Measurements from ENCODE around the gene NARS2.
A peak's percentile ranks its signal among the peaks of the same experiment; 100 is the strongest.

Gene NARS2

DNA sequence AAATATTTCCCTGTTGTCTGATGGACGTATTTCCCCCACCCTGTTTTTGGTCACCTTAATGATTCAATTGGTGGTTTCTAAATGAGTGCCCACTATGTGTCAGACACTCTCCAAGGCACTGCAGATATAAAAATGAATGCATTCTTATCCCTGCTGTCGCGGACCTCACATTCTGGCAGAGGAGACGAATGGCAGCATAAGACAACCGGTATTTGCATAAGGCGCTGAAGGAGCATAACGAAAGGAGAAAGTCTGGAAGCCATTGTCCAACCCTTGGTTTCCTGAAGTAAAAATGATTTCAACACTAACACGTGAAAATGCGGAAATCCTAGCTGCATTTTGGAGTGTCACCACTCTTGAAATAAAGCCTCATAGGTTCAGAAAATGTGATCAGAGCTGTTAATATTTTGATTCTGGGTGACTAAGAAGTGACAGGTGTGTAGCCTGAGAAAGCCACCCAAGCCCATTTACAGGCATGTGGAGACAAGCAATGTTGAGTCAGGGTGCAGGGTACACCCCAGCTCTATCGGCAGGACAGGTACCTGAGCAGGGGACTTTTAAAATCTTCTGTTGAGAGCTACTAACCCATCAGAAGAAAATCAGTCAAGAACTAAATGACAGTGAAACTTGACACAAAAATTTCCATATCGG lies 146.9 kb downstream of the NARS2 start:
- Histone ChIP-seq H3K4me3 (ENCODE audit: low read depth, low read length) (no peak overlapping the region), H3K4me1 (ENCODE audit: control insufficient read depth, insufficient read depth, low read length) (no peaks in the 10 kb centered on the region)

GRCh38 chr11:78426845-78427244 lies 147.8 kb downstream of the NARS2 start:
- Histone ChIP-seq H3K27me3 (ENCODE audit: control insufficient read depth, insufficient read depth, low read length) (no peaks in the 10 kb centered on the region), H3K4me1 (ENCODE audit: control insufficient read depth, insufficient read depth, low read length) (no peaks in the 10 kb centered on the region), H3K36me3 (ENCODE audit: control insufficient read depth, insufficient read depth, low read length) (no peaks in the 10 kb centered on the region), H3K9me3 (ENCODE audit: control insufficient read depth, insufficient read depth, low read length) (no peaks in the 10 kb centered on the region), H3K4me3 (ENCODE audit: low read depth, low read length) (no peak overlapping the region), H3K9ac (ENCODE audit: low read depth, low read length) (no peak overlapping the region)

More for the DNA sequence above, 146.9 kb downstream of the NARS2 start:
- no peaks in the 10 kb centered on the region for H3K9me3 ChIP-seq (ENCODE audit: control insufficient read depth, insufficient read depth, low read length)
- no peaks in the 10 kb centered on the region for H3K27me3 ChIP-seq (ENCODE audit: control insufficient read depth, insufficient read depth, low read length)
- no peaks in the 10 kb centered on the region for H3K36me3 ChIP-seq (ENCODE audit: control insufficient read depth, insufficient read depth, low read length)
- no peak overlapping the region for H3K9ac ChIP-seq (ENCODE audit: low read depth, low read length)

DNA sequence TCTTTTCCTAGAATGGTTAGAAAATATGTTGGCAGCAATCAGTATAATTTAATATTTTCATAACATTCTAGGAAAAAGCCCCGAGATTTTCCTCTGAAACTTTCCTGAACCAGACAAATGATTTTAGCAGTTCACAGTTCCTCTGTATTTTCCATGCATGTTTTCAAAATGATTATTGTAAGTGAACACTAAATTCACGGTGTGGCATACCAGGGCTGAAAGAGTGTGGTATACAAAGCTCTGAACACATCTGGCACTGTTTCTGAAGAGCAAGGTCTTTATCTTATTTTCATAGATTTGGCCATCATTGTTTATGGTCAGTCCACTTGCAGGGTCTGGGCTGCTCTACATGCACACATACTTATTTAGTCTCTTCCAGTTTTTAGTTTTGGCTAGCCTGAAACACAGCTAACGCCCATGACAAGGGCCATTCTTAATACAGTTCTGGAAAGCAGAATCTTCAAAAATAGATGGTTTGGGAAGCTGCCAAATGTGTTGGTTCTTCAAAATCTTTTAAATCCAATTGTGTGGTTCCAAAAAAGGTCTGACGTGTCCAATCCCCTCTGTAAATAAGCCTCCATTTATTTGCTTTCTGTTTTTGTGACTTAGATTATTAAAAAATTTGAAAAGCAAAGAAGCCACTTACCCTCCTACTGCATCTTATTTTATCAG lies 149.1 kb downstream of the NARS2 start:
- no peaks in the 10 kb centered on the region for H3K36me3 ChIP-seq (ENCODE audit: control insufficient read depth, insufficient read depth, low read length)
- H3K4me1 ChIP-seq (ENCODE audit: control insufficient read depth, insufficient read depth, low read length), result no peaks in the 10 kb centered on the region
- no peaks in the 10 kb centered on the region for H3K9me3 ChIP-seq (ENCODE audit: control insufficient read depth, insufficient read depth, low read length)
- no peaks in the 10 kb centered on the region for H3K27me3 ChIP-seq (ENCODE audit: control insufficient read depth, insufficient read depth, low read length)
- no peak overlapping the region for H3K4me3 ChIP-seq (ENCODE audit: low read depth, low read length)
- no peak overlapping the region for H3K9ac ChIP-seq (ENCODE audit: low read depth, low read length)

DNA sequence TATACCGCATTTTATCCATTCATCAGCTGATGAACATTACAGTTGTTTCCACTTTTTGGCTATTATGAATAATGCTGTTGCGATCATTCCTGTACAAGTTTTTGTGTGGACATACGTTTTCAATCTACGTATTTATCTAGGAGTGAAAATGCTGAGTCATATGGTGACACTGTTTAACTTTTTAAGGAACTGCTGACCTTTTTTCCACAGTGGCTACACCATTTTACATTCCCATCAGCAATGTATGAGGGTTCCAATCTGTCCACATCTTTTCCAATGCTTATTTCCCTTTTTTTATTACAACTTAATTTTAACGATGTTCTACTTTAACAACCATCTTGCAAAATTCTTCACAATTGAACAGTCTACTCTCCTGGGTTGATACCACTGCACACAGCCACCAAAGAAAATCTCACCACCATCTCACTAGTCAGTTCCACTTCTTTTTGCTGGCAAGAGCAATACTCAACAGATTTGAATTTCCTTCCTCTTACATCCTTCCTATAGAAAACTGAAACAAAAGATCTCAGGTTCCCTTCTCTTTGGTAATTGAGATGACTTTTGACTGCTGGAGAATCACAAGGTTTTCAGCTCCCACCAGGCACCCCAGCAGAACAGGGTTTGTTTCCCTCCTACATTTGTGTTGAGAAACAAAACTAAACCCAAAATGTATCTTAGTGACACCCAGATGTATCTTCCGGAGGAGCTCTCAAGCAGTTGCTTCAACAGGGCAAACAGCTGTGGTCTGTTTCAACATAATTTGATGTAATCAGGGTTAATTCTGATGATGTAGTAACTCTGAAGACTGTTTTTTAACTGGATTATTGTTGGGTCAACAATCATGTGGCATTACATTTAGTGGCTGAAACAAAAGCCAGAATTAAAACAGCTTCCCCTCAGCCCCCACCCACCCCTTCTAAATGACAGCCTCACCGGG lies 150.1 kb downstream of the NARS2 start:
- Histone ChIP-seq H3K36me3 (ENCODE audit: control insufficient read depth, insufficient read depth, low read length) (no peaks in the 10 kb centered on the region), H3K9me3 (ENCODE audit: control insufficient read depth, insufficient read depth, low read length) (no peaks in the 10 kb centered on the region), H3K27me3 (ENCODE audit: control insufficient read depth, insufficient read depth, low read length) (peaks cover 1% of the 10 kb centered on the region), H3K4me3 (ENCODE audit: low read depth, low read length) (no peak overlapping the region), H3K9ac (ENCODE audit: low read depth, low read length) (no peak overlapping the region), H3K4me1 (ENCODE audit: control insufficient read depth, insufficient read depth, low read length) (peaks cover 2% of the 10 kb centered on the region)

DNA sequence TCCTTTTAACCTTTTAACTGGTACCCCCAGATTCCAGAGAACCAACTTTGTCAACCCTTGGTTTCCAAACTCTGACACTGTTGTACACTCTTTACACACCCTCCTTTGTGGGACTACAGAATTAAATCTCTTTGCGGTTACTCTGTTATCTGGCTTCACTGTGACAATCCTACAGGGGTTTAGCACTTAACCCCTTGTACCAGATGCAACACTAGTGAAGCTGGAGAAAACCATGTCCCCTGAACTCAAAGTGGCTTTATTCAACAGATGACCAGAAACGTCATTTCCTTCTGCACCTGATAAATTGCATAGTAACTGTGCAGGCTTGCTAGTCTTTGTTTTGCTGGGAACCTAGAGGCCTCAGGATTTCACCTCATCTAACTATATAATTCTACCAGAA lies 151.4 kb downstream of the NARS2 start:
- no peak overlapping the region for H3K4me3 ChIP-seq (ENCODE audit: low read depth, low read length)
- peaks cover 10% of the 10 kb centered on the region for H3K4me1 ChIP-seq (ENCODE audit: control insufficient read depth, insufficient read depth, low read length)

GRCh38 chr11:78420796-78421209 lies 153.9 kb downstream of the NARS2 start:
- H3K4me3 ChIP-seq (ENCODE audit: low read depth, low read length), result no peak overlapping the region
- peaks cover 10% of the 10 kb centered on the region for H3K4me1 ChIP-seq (ENCODE audit: control insufficient read depth, insufficient read depth, low read length)
- peaks cover 14% of the 10 kb centered on the region for H3K27me3 ChIP-seq (ENCODE audit: control insufficient read depth, insufficient read depth, low read length)
- H3K36me3 ChIP-seq (ENCODE audit: control insufficient read depth, insufficient read depth, low read length), result no peaks in the 10 kb centered on the region
- no peaks in the 10 kb centered on the region for H3K9me3 ChIP-seq (ENCODE audit: control insufficient read depth, insufficient read depth, low read length)
- no peak overlapping the region for H3K9ac ChIP-seq (ENCODE audit: low read depth, low read length)

More for the DNA sequence above, 151.4 kb downstream of the NARS2 start:
- no peaks in the 10 kb centered on the region for H3K9me3 ChIP-seq (ENCODE audit: control insufficient read depth, insufficient read depth, low read length)
- H3K36me3 ChIP-seq (ENCODE audit: control insufficient read depth, insufficient read depth, low read length), result no peaks in the 10 kb centered on the region
- H3K27me3 ChIP-seq (ENCODE audit: control insufficient read depth, insufficient read depth, low read length), result peaks cover 14% of the 10 kb centered on the region
- H3K9ac ChIP-seq (ENCODE audit: low read depth, low read length), result no peak overlapping the region

DNA sequence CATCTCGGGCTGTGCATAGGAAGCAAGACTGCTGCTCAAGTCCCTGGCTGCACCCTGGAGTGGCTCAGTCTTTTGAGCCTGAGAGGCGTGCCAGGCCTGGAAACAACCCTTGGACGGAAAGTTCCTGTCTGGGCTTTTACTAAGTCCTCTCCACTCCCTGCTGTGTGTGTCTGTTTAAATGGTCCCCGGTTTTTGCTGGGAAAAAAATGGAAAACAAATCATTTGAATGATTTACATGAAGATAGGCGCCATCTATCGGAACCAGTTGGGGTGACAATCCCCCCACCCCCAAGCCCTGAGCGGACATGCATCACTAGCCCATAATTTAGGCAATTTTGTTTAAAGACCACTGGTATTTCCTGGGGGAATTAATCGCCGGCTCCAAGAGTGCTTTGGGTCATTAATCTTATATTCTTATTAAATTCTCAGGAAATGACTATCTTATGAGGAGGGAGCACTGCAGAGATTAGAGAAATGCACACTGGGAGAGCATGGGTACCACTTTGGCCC lies 154.4 kb downstream of the NARS2 start:
- no peak overlapping the region for H3K9ac ChIP-seq (ENCODE audit: low read depth, low read length)
- H3K36me3 ChIP-seq (ENCODE audit: control insufficient read depth, insufficient read depth, low read length), result no peaks in the 10 kb centered on the region
- peaks cover 10% of the 10 kb centered on the region for H3K4me1 ChIP-seq (ENCODE audit: control insufficient read depth, insufficient read depth, low read length)
- H3K4me3 ChIP-seq (ENCODE audit: low read depth, low read length), result no peak overlapping the region
- no peaks in the 10 kb centered on the region for H3K9me3 ChIP-seq (ENCODE audit: control insufficient read depth, insufficient read depth, low read length)
- peaks cover 17% of the 10 kb centered on the region for H3K27me3 ChIP-seq (ENCODE audit: control insufficient read depth, insufficient read depth, low read length)

DNA sequence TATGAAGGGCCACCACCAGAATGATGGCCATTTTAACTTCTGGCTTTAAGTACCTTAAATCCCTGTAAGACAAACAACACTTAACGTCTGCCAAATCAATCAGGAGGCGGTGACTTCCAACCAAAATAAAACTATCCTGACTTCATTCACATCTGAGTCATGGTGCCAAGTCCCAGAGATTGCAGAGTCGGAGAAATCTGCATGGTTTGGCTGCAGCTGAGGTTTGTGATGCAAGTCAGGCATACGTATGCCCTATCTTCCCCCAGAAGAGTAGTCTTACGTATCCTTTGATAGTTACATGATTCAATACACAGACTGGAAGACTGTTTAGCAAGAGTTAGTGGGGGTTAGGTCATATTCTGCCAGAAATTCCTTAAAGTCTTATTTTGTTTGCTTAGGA lies 155.3 kb downstream of the NARS2 start:
- Histone ChIP-seq H3K27me3 (ENCODE audit: control insufficient read depth, insufficient read depth, low read length) (peaks cover 18% of the 10 kb centered on the region), H3K4me1 (ENCODE audit: control insufficient read depth, insufficient read depth, low read length) (peaks cover 10% of the 10 kb centered on the region), H3K4me3 (ENCODE audit: low read depth, low read length) (peak overlapping the region; percentile 87), H3K9me3 (ENCODE audit: control insufficient read depth, insufficient read depth, low read length) (no peaks in the 10 kb centered on the region), H3K36me3 (ENCODE audit: control insufficient read depth, insufficient read depth, low read length) (no peaks in the 10 kb centered on the region), H3K9ac (ENCODE audit: low read depth, low read length) (no peak overlapping the region)

DNA sequence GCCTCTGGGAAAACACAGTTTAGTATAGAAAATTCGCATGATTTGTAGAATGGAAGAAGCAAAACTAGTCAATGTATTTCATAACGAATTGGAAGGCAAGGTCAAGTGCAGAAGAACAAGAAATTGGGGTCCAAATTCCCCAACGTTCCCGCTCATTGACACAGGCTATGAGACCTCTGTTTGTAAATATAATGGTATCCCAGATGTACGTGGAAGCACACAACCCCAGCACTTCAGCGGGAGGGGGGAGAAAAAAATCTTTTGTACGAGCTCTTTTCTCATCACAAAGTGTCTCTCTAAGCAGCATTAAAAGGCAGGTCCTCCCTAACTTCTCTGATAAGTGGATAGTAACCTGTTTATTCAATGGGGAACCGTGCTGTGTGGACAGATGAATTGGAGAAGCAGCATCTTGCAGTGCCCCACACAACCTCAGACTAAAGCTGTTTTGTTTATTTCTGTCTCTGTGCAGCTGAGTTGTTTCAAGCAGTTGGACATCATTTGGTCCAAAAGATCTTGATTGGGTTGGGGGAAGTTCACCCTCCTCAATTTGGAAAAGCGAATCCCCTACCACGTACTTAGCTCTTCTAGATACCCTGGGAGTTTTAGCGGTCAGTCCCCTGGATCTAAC lies 156.0 kb downstream of the NARS2 start:
- Histone ChIP-seq H3K4me3 (ENCODE audit: low read depth, low read length) (peak overlapping the region; percentile 87), H3K27me3 (ENCODE audit: control insufficient read depth, insufficient read depth, low read length) (peaks cover 18% of the 10 kb centered on the region), H3K9ac (ENCODE audit: low read depth, low read length) (peak overlapping the region; percentile 47), H3K9me3 (ENCODE audit: control insufficient read depth, insufficient read depth, low read length) (no peaks in the 10 kb centered on the region), H3K4me1 (ENCODE audit: control insufficient read depth, insufficient read depth, low read length) (peaks cover 10% of the 10 kb centered on the region), H3K36me3 (ENCODE audit: control insufficient read depth, insufficient read depth, low read length) (no peaks in the 10 kb centered on the region)

DNA sequence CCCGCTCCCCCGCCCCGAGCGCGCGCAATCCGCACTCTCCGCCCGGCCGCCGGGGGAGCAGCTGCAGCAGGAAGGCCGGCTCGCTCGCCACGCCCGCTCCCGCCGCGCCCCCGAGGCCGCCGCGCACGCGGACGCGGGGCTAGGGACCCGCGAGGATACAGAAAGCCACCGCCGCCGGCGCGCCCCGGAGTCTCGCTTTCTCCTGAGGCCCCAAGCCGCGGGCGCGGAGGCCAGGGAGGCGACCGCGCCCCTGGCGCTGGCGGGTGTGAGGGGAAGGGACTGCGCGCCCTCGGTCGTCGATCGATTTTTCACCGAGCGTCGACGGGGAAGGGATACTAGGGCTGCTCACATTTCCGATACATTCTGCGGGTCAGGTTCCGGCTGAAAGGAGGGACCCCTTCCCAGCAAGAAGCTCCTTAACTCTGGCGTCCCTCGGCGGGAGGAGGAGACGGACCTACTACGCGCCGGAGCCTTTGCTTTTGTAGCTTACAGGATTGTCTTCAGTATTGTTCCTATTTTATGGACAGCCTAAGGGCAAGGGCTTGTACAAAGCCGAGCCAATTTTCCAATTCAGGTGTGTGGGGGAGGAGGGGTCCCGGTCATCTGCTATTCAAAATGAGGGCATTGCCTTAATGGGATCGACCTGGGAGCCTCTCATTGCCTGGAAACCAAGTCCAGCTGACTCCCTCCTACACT lies 156.6 kb downstream of the NARS2 start:
- peaks cover 18% of the 10 kb centered on the region for H3K27me3 ChIP-seq (ENCODE audit: control insufficient read depth, insufficient read depth, low read length)
- no peaks in the 10 kb centered on the region for H3K36me3 ChIP-seq (ENCODE audit: control insufficient read depth, insufficient read depth, low read length)
- H3K9me3 ChIP-seq (ENCODE audit: control insufficient read depth, insufficient read depth, low read length), result no peaks in the 10 kb centered on the region
- H3K4me3 ChIP-seq (ENCODE audit: low read depth, low read length), result peak overlapping the region; percentile 87
- peak overlapping the region; percentile 47 for H3K9ac ChIP-seq (ENCODE audit: low read depth, low read length)
- H3K4me1 ChIP-seq (ENCODE audit: control insufficient read depth, insufficient read depth, low read length), result peaks cover 10% of the 10 kb centered on the region
